HG03442 (cell line): ENCODE measurements around the gene IMMP2L.

Experiments
- ATAC-seq: cut with Tn5 transposase; IDR thresholded peaks from one replicate; pipeline ENCODE4 v1.9.1; 2021; ENCODE audit warnings: mild to moderate bottlenecking, moderate library complexity; ENCODE audit not compliant: unreplicated experiment

IMMP2L gene

GRCh38 chr7:111012799-111013675 lies 549.3 kb downstream of the IMMP2L start:
- peak; percentile 97 for ATAC-seq

DNA sequence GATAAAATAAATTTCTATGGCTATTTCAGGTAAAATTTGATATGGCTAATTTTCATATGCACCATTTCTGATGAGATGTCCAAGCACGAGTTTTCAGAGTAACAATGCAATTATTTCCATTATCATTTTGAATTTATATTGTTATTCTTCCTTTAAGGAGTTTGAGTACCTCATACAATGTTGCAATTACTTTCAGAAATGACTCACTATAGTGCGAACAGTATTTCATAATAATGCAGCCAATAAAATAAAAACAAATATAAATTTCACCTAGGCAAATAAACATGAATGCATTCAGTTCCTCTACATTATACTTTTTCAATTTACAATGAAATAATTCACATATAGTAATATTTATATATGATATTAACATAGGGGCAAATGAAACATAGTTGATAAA lies 550.1 kb downstream of the IMMP2L start:
- no peak for ATAC-seq

DNA sequence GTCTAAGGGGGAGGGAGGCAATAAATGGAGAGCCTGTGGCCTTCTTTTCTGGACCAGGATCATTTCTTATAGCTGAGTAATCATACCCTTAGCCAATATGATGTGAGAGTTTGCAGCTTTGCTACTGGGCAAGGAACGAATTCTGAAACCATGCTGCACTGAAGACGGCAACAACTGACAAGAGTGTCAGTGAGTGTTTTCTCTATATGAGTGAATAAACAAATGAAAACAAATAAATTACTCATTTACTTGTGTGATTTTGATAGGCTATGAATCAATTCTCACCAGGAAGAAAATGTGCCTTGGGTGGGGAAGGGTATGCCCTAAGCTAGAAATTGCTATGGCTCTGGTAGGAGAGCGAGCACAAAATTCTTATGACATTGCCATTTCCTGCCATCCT lies 550.8 kb downstream of the IMMP2L start:
- ATAC-seq: no peak

- no peak for ATAC-seq
Measured at GRCh38 chr7:111010798-111011197, 551.5 kb downstream of the IMMP2L start.

DNA sequence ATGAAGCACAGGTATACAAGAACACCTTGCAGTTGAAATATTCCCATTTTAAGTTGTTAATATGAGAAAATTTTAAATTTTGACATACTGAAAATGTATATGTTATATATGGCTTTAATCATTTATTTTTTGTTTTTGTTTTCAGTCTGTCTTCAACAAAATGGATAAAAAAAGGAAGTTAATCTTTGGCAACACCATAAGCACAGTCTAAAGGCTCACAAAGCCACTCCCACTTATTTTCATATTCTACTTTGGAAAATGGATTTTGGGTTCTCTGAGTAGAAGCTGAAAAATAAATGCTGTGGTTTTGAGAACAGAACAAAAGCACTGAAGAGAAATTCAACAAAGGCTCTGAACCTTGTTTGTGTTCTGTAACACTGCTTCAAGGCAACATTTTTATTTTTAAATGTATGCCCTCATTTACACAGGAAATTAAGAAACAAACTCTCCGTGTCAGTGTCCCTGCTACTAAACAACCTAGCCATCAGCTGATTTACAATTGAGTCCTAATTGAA lies 552.7 kb downstream of the IMMP2L start:
- ATAC-seq: no peak

DNA sequence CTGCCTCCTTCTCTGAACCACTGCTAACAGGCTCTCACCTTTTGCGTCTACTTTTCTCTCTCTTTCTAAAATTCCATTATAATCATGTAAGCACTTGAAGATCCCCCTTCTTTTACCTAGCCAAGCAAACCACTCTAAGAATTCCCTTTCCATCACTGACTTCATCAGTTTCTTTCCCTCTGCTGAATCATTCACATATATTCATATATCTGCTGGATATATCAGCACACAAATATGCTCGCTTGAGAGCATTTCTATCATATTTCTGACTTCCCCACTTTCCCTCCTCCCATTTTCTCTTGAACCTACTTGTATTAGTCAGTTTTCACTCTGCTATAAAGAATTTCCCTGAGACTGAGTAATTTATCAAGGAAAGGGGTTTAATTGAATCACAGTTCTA lies 555.6 kb downstream of the IMMP2L start:
- no peak for ATAC-seq

DNA sequence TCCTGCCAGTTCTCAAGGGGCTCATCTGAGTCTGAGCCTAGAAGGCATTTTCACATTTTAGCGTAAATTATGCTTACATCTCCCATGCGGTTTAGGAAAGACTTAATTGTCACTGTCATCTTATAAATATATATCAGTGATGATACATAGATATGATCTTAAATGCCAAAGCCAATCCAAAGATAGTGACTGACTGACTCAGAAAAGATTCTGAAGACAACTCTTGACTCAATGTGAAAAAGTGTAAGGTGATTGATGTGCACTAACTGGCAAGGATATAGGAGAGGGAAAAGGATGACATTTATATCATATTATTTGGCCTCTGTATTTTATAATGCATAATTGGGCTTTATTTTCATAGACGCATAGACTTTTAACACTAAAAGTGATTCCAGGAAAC lies 556.3 kb downstream of the IMMP2L start:
- ATAC-seq: no peak

DNA sequence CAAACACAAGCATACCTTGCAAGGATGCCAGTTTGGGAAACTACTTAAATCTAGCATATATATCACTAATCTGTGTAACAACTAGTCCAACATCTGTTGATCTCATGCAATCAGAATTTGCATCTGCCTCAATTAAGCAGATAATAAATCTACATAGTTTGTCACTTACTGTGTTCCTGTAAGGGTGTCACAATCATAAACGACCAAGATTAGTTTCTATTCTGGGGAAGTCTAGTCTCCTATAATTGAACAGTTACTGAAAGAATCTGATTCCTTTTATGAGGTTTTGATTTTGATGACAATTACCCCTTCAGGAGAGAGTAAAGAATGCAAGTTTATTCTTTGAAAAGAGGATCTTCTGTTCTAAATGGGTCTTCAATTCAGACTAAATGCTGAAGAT lies 556.8 kb downstream of the IMMP2L start:
- ATAC-seq: no peak

DNA sequence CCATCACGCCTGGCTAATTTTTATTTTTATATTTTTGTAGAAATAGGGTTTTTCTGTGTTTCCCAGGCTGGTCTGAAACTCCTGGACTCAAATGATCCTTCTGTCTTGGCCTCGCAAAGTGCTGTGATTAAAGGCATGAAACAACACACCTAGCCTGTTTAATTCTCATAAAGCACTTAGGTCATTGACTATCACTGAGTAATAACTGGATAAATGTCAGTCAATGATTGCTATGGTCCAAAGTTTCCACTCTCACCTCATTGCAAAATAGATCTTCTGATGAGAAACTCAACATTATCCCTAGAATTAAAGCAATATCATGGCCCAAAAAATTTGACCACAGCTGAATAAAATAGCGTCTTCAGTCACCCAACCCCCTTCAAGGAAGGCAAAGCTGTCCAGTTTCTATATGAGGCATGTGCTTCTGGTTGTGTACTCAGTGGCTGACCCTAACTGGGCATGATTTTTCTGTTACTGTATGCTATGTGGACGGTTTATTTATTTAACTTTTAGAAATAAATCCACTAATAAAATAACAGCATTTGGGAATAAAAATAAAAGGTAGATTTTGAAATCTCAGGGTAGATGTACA lies 557.9 kb downstream of the IMMP2L start:
- no peak for ATAC-seq

- ATAC-seq: no peak
Measured at GRCh38 chr7:111003883-111004282, 558.4 kb downstream of the IMMP2L start.

DNA sequence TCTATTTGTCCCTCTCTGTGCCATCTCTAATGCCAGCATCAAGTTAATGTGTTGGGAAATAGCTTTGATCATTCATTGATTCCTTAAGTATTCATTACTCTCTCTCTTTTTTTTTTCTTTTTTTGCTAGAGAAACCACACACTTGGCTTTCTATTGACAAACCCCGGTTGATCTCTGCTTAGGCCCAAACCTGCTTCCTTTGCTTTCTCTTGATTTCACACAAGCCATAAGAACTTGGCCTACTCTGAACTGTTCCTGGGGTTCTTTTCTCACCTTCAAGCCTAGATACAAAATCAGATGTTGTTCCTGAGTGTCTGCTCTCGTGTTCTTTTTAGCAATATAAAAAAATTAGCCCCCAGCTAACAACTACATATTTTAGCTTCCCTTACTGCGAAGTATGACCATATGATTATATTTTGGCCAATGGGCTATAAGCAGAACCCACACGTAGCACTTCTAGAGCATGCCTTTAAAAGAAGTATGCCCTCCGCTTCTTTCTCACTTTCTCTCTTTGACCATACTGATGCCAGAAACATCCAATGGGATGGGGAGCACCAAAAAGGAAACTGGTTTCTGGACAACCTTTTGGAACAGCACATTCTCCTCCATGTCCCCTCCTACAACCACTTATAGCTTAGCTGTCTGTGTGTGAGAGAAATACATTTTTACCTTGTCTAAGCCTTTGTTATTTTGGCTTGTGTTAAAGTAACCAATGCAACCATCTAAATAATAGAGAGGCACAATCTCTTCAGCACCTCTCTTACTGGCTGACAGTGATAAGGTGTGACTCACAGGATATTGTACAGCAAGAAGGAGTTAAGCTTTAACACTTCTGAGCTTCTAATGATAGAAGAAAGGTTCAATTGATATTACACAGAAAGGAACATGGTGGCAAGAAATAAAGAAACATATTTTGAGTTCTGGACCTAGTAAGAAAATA lies 568.0 kb downstream of the IMMP2L start:
- ATAC-seq: no peak

GRCh38 chr7:110988890-110989501 lies 573.3 kb downstream of the IMMP2L start:
- ATAC-seq: no peak

DNA sequence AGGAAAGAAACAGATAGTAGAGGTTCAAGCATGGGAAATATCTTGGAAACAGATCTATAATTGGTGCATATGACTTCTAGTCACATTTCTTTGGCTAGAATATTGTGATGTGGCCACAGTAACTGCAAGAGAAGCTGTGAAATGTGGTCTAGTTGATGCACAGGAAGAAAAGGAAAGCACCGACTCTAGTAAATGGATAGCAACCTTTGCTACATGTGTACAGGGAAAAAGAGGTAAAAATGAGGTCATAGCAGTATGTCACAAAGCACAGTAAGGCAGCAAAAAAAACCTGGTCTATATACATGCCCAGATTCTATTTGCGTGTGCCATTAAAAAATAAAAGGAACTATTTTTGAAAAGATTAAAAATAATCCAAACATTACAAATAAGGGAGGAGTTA lies 573.9 kb downstream of the IMMP2L start:
- ATAC-seq: no peak

GRCh38 chr7:110987127-110987693 lies 575.1 kb downstream of the IMMP2L start:
- no peak for ATAC-seq

DNA sequence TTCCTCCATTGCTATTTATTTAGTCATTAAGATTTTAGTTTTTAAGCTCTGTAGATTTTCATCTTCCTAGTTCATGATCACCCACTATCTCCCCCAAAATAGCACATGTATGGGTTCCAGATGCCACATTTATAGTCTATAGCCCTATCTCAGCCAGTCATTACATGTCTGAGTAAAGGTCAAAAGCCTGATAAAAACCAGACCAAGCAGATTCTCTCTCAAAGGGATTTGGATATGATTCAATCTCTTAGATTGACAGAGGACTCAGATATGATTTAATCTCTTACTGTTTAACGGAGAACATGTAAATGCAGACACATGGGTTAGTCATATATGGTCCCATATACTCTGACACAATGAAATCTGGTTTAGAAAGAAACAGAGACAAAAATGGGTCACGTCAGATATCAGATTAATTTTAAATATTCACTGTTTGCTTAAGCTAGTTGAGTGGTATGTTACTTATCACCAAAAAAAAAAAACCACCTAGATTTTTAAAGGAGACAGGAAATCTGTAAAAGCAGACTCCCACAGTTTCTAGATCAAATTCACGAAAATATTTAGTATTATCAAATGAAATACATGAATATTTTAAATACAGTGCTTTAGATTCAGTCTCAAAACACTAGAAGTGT lies 578.4 kb downstream of the IMMP2L start:
- ATAC-seq: no peak

DNA sequence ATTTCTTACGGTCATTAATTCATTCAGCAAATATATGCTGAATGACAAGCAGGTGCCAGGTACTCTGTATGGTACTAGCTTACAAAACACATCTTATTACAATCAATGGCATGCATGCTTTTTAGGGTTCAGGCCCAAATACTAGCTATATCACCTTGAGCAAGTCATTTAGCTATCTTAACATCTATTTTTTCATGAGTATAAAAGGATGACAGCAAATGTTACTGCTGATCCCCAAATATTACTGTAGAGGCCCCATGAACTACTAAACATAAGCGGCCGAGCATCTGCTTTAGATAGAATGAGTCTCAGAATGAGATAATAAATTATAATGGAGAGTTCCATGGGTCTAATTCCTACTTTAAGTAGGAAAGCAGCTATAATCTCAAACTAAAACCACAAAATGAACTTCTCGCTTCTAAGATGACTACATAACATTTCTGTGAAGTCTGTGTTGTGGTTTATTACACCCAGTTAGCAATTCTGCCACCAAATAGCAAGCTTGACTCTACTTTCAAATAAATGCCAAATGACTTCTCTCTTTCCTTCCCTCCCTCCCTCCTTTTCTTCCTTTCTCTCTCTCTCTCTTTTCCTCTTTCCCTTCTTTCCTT lies 585.1 kb downstream of the IMMP2L start:
- ATAC-seq: no peak

GRCh38 chr7:110975486-110975885 lies 586.8 kb downstream of the IMMP2L start:
- no peak for ATAC-seq

GRCh38 chr7:110974441-110974840 lies 587.9 kb downstream of the IMMP2L start:
- no peak for ATAC-seq

DNA sequence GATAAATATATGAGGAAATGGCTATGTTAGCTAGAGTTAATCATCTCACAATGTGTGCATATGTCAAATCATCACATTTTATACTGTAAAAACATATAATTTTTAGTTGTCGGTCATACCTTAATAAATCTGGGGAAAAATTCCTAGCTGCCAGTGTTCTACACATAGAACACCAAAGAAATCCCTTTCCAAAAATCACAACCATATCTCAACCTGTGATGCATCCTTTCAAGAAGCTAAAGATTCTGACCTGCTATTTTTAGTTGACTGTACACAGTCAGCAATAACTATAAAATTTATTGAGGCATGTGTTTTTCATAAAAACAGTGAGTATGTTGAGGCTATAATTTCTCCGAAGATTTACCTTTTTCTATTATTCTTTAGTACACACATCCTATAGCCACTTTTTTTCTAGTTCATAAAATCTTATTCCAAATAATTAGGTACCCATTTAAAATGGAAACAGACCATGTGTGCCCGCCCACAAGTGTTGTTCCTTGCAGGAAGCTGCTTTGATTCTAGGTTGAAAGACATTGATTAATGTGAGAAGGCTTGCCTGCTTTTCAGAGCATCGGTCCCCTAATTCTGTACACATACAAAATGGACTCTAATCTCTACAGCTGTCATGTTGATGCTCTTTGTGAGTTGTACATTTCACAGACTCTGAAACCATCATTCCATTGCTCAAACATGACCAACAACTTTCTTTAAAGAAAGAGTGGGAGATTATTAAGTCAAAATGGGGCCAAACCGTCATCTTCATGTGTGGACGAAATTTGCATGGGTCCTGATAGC lies 588.9 kb downstream of the IMMP2L start:
- no peak for ATAC-seq
